Measurements from ENCODE around the gene NPBWR2.

The NPBWR2 gene

GRCh38 chr20:64083378-64083803 lies 24.0 kb downstream of the NPBWR2 start:
- DNase-seq = peak; percentile 77

DNA sequence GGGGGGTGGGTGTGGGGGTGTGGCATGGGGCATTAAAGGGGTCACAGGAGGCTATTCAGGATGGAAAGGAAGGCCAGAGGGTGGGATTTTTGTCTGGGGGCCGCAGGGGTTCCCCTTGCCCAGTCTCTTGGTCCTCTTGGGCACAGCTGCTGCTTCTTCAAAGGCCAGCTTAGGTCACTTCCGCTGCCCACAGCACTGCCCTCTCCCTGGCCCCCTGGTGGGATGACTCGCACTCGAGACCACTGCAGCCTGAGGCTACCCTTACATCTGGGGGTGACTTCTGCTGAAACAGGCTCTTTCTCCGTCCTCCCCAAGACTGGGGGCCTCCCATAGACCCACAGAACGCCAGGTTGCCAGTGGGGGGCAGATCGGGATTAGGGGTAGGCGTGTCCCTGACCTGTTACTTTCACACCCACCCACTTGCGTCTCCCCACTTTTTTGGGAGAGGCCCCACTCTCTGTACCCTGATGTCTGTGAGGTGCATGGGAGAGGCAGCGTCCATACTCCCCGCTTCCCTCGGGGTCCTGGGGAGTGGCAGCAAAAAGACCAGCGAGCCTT lies 24.5 kb downstream of the NPBWR2 start:
- peak; percentile 36 for DNase-seq

DNA sequence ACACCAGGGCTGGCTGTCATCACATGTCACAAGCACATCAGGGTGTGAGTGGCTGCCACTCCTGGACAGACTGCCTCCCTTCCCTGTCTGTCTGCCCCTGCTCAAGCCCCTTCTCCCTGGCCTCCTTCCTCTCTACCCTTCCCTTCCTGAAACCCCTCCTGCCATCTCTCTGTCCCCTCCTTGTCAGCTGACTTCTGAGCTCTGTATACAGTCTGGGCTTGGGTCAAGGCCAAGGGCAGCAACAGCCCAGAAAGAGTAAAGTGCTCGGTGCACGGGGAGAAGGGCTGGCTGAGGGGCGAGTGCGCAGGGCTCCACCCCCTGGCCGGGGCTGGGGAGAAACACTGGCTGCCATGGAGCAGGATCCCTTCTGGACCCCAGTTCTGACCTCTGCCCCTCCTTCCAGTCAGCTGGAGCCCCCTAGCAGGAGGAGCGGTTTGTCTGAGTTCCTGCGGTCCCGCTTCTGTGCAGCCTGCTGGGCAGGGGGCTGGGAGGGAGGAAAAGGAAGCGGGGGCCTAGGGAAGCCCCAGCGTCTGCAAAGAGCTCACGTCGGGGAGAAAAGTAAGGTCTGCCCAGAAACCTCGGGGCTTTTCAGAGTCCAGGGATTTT lies 25.1 kb downstream of the NPBWR2 start:
- no peak for DNase-seq

GRCh38 chr20:64081624-64081964 lies 25.8 kb downstream of the NPBWR2 start:
- DNase-seq = no peak

- no peak for DNase-seq
Observed at GRCh38 chr20:64080813-64081623, 26.3 kb downstream of the NPBWR2 start.

- DNase-seq = no peak
Observed at GRCh38 chr20:64080013-64080812, 27.2 kb downstream of the NPBWR2 start, which contains the start of gene OPRL1. Gene OPRL1 (plus strand): TSS chr20:64080082. CDS start chr20:64092721, 12,639 bp downstream.

- DNase-seq = peak; percentile 73
Observed at GRCh38 chr20:64079273-64080012, 27.9 kb downstream of the NPBWR2 start, which contains the start of gene RGS19. Gene RGS19 (minus strand): TSS chr20:64079518. CDS start chr20:64076886, 2,632 bp downstream.

- DNase-seq = no peak
Observed at GRCh38 chr20:64078934-64079272, 28.5 kb downstream of the NPBWR2 start.

- DNase-seq = no peak
Observed at GRCh38 chr20:64077876-64078551, 29.4 kb downstream of the NPBWR2 start.

DNA sequence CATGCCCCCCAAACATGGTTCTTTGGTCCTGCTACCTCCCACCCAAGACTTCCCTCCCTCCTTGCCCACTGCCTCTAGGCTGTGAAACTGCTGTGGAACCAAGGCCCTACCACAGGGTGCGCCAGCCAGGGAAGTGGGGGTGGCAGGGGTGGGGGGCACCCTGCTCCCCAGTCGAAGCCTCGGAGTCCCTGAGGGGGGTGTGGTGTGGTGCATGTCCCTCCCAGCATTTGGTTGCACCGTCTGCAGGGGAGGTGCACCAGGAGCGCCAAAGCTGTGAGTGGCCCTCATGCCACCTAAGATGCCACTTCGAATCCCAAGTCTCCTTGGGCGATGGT lies 29.9 kb downstream of the NPBWR2 start:
- DNase-seq = no peak

DNA sequence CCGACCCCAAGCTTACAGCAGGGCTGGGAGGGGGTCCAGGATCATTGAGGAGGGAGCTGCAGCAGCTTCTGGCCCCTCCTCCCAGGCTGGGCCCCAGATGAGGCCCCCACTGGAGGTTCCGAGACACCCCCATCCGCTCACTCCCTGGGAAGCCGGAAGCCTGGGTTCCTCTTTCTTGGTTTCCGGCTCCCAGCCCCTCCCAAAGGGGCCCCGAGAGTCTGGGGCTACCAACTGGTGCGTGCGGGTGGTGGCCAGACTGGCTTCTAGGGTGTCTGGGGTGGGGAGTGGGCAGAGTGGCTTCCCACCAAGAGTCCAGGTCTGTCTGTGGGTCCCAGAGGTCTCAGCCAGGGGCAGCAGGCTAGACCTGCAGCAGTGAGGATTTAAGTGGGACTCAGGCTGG lies 30.3 kb downstream of the NPBWR2 start:
- DNase-seq = no peak

DNA sequence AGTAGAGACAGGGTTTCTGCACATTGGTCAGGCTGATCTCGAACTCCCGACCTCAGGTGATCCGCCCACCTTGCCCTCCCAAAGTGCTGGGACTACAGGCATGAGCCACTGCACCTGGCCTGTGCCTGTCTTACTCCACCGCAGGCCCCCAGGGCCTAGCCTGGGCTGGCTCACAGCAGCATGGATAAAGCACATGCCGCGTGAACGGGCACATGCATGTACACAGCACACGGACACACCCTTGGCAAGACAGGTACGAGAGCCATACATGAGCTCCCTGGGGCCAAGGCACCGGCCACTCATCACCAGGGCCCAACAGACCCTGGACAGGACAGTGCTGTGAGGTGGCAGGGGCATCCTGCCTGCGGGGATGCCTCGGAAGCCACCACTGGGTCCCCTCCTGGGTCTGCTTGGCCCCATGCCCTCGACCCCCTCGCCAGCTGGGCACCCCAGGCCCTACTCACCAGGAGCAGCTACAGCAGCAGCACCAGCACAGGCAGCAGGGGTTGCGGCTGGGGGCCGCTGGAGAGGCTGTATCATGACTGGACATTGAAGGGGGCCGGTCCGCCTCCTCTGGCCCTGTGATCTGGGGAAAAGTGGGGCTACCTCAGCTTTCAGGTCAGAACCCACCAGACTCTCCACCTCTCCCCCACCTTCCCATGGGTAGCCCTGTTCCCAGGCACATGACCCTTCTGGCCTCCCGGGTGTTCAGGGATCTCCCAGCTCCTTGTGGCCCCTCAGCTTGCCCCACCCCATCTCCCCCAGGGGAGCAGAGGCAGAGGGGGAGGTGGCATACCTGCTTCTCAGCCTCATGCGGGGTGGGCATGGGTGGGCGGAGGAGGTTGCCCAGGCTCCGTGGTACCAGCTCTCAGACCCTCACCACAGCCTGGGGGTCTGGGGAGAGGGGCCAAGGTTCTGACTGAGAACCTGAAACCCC lies 31.0 kb downstream of the NPBWR2 start:
- no peak for DNase-seq

- DNase-seq = no peak
Observed at GRCh38 chr20:64075556-64075955, 31.8 kb downstream of the NPBWR2 start.

DNA sequence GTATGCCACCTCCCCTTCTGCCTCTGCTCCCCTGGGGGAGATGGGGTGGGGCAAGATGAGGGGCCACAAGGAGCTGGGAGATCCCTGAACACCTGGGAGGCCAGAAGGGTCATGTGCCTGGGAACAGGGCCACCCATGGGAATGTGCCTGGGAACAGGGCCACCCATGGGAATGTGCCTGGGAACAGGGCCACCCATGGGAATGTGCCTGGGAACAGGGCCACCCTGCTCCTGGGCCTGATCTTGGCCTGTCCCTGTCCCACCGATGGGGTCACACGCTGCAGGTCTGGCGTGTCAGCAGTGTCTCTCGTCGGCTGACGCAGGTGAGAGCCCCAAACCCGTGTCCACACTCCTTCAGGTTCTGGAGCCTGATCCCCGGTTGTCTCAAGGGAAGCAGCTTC lies 32.4 kb downstream of the NPBWR2 start:
- DNase-seq = no peak

GRCh38 chr20:64074184-64074789 lies 33.1 kb downstream of the NPBWR2 start:
- no peak for DNase-seq

GRCh38 chr20:64073476-64074183 lies 33.7 kb downstream of the NPBWR2 start:
- DNase-seq = no peak

- no peak for DNase-seq
Observed at GRCh38 chr20:64072498-64073063, 34.8 kb downstream of the NPBWR2 start.

DNA sequence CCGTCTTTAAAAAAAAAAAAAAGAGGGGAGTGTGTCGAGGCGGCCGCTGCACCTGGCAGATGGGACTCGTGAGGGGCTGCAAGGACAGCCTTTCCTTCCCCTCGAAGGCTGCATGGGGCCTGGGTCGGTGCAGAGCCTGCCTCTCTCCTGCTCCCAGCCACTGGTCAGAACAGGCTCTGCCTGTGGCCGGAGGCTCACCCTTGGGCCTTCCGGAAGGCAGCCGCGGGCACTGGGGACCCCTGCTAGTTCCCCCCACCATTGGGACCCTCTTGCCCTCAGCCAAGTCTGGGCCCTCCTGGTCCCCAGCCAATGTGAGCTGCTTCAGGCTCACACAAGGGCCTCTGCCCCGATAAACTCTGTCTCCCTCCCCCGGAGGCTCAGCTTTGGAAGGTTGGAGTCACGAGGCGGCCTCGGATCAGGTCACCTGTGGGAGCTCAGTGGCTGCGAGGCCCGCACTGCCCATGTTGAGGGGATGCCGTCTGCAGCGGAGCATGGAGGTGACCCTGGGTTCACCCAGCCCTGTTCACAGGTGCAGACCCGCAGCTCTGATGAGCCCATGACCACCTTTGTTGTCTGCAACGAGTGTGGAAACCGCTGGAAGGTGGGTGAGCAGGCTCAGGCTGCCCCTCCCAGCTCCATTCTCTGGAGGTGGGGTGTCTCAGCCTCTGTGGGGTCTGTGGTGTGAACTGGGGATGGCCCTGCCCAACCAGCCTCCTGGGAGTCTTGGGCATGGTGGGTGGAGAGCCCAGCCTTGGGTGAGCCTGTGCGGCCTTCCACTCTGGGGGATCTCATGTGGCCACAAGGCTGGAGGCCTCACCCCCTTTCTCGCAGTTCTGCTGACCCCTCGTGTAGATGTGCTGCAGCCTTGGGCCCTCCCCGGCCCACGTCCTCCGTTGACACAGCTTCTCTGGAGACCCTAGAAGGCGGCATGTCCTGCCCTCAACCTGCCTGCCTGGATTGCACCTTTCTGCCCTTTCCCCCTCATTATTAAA lies 35.7 kb downstream of the NPBWR2 start:
- no peak for DNase-seq

All from EL (cell line).